Measurements from ENCODE around the gene ORAI1.

Gene ORAI1

DNA sequence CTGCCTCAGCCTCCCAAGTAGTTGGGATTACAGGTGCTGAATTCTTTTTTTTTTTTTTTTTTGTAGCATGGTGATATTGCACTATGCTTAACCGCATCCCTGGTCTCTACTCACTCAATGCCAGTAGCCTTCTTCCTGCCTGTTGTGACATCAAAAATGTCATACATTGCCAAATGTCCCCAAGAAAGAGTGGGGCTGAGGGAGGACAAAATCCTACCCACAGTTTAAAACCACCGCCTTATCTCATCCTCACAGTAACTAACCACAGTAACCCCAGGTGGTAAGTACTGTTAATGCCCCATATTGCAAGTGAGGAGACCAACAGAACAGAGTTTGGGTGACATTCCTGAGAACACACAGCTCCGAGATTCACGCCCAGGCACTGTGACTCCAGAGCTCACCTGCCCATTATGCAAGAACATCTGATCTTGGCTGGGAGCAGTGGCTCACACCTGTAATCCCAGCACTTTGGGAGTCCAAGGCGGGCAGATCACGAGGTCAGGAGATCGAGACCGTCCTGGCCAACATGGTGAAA lies 23.6 kb downstream of the ORAI1 start:
- no peak overlapping the region for H3K4me3 ChIP-seq (ENCODE audit: low read depth, low read length)
- no peaks in the 10 kb centered on the region for H3K36me3 ChIP-seq (replicated peaks)
- H3K27me3 ChIP-seq (replicated peaks): no peaks in the 10 kb centered on the region
- TF ChIP-seq, protein P1, sequence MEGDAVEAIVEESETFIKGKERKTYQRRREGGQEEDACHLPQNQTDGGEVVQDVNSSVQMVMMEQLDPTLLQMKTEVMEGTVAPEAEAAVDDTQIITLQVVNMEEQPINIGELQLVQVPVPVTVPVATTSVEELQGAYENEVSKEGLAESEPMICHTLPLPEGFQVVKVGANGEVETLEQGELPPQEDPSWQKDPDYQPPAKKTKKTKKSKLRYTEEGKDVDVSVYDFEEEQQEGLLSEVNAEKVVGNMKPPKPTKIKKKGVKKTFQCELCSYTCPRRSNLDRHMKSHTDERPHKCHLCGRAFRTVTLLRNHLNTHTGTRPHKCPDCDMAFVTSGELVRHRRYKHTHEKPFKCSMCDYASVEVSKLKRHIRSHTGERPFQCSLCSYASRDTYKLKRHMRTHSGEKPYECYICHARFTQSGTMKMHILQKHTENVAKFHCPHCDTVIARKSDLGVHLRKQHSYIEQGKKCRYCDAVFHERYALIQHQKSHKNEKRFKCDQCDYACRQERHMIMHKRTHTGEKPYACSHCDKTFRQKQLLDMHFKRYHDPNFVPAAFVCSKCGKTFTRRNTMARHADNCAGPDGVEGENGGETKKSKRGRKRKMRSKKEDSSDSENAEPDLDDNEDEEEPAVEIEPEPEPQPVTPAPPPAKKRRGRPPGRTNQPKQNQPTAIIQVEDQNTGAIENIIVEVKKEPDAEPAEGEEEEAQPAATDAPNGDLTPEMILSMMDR (IDR thresholded peaks at IDR 0.05; ENCODE audit: low read depth, low read length, missing control alignments): no peak
- no peak overlapping the region for H3K27ac ChIP-seq
- in situ Hi-C loops (cut with HindIII; ENCODE audit: low pct_ligation_motif_present, low sequenced_read_pairs): no loop called here
- DNase-seq: no peak

GRCh38 chr12:121651320-121651719 lies 25.0 kb downstream of the ORAI1 start:
- Histone ChIP-seq H3K27ac (no peak overlapping the region), H3K36me3 (replicated peaks) (no peaks in the 10 kb centered on the region), H3K4me3 (ENCODE audit: low read depth, low read length) (no peak overlapping the region), H3K27me3 (replicated peaks) (no peaks in the 10 kb centered on the region)
- no peak for DNase-seq
- in situ Hi-C loops (cut with HindIII; ENCODE audit: low pct_ligation_motif_present, low sequenced_read_pairs): no loop called here
- TF ChIP-seq, protein P1 (IDR thresholded peaks at IDR 0.05; ENCODE audit: low read depth, low read length, missing control alignments): no peak

GRCh38 chr12:121652767-121653497 lies 26.6 kb downstream of the ORAI1 start:
- TF ChIP-seq, protein P1 (IDR thresholded peaks at IDR 0.05; ENCODE audit: low read depth, low read length, missing control alignments): no peak
- DNase-seq: no peak
- H3K4me3 ChIP-seq (ENCODE audit: low read depth, low read length): no peak overlapping the region
- H3K27me3 ChIP-seq (replicated peaks): no peaks in the 10 kb centered on the region
- H3K36me3 ChIP-seq (replicated peaks): no peaks in the 10 kb centered on the region
- H3K27ac ChIP-seq: no peak overlapping the region
- in situ Hi-C loops (cut with HindIII; ENCODE audit: low pct_ligation_motif_present, low sequenced_read_pairs): no loop called here

GRCh38 chr12:121653999-121654398 lies 27.7 kb downstream of the ORAI1 start:
- Histone ChIP-seq H3K27ac (no peak overlapping the region), H3K36me3 (replicated peaks) (no peaks in the 10 kb centered on the region), H3K4me3 (ENCODE audit: low read depth, low read length) (no peak overlapping the region), H3K27me3 (replicated peaks) (no peaks in the 10 kb centered on the region)
- TF ChIP-seq, protein P1 (IDR thresholded peaks at IDR 0.05; ENCODE audit: low read depth, low read length, missing control alignments): no peak
- in situ Hi-C loops (cut with HindIII; ENCODE audit: low pct_ligation_motif_present, low sequenced_read_pairs): no loop called here
- DNase-seq: no peak

DNA sequence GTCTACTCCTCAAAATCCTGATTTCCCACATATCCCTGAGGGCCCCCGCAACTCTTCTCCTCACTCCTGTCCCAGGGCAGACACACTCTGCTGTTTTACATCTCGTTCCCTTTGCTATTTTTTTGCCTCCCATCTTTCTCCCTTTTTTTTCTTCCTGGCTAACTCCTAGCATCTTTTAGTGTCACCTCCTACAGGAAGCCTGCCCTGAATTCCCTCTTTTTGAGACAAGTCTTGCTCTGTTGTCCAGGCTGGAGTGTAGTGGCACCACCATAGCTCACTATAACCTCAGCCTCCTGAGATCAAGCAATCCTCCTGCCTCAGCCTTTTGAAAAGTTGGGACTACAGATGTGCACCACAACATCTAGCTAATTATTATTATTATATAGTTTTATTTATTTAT lies 29.8 kb downstream of the ORAI1 start:
- DNase-seq: no peak
- Histone ChIP-seq H3K4me3 (ENCODE audit: low read depth, low read length) (no peak overlapping the region), H3K27me3 (replicated peaks) (no peaks in the 10 kb centered on the region), H3K27ac (no peak overlapping the region), H3K36me3 (replicated peaks) (no peaks in the 10 kb centered on the region)
- in situ Hi-C loops (cut with HindIII; ENCODE audit: low pct_ligation_motif_present, low sequenced_read_pairs): no loop called here
- TF ChIP-seq, protein P1 (IDR thresholded peaks at IDR 0.05; ENCODE audit: low read depth, low read length, missing control alignments): no peak
